ENCODE data around the gene FADS2. TPM values are rescaled to one million over a fixed set of nuclear protein-coding genes. Genes with fewer than 3 reads are reported as not detected.

Gene FADS2
- total and polyA plus RNA-seq, 9 of the 15 experiments (the other 6 are each of a cell fraction or from before 2014, with no cell fraction given): 2.9 to 42.8 (median 16.2) TPM

- TF ChIP-seq, protein P1, sequence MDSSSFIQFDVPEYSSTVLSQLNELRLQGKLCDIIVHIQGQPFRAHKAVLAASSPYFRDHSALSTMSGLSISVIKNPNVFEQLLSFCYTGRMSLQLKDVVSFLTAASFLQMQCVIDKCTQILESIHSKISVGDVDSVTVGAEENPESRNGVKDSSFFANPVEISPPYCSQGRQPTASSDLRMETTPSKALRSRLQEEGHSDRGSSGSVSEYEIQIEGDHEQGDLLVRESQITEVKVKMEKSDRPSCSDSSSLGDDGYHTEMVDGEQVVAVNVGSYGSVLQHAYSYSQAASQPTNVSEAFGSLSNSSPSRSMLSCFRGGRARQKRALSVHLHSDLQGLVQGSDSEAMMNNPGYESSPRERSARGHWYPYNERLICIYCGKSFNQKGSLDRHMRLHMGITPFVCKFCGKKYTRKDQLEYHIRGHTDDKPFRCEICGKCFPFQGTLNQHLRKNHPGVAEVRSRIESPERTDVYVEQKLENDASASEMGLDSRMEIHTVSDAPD (CRISPR knock-in tag; IDR thresholded peaks at IDR 0.05): 0 out of 2 replicates have a peak, but pooled peaks have one; percentile 48
- TF ChIP-seq FOXO4 (CRISPR knock-in tag; IDR thresholded peaks at IDR 0.05): no peak
- no peak for TF ChIP-seq ZEB2 (IDR thresholded peaks at IDR 0.05)
- TF ChIP-seq TCF7L2 (IDR thresholded peaks at IDR 0.05; ENCODE audit: low read depth, low read length): no peak
- no peak for TF ChIP-seq ZNF354B (CRISPR knock-in tag; IDR thresholded peaks at IDR 0.05)
- TF ChIP-seq TSC22D4 (tag; IDR thresholded peaks at IDR 0.05): no peak
- TF ChIP-seq HMG20A (CRISPR knock-in tag; conservative IDR thresholded peaks at IDR 0.05): no peak
- TF ChIP-seq E2F3 (CRISPR knock-in tag; IDR thresholded peaks at IDR 0.05): peak; percentile 84
- no peak for TF ChIP-seq SIX5 (IDR thresholded peaks at IDR 0.05; ENCODE audit: borderline replicate concordance in 1 of 2, insufficient read depth in 1 of 2, low read depth in 1 of 2, low read length in 2 of 2)
- peak; percentile 37 for TF ChIP-seq KAT2B (IDR thresholded peaks at IDR 0.05; ENCODE audit: low read depth, low read length)
- TF ChIP-seq NR1H2 (CRISPR knock-in tag; IDR thresholded peaks at IDR 0.05): no peak; the same call in 1 of the 2 replicates
- TF ChIP-seq E2F6 (IDR thresholded peaks at IDR 0.05; ENCODE audit: borderline replicate concordance in 1 of 2, extremely low read depth in 1 of 2, insufficient read depth in 1 of 2, insufficient read length in 1 of 2, low read depth in 1 of 2, low read length in 1 of 2, poor library complexity in 1 of 2, severe bottlenecking in 1 of 2): peak; percentile 90 to 91
- no peak for TF ChIP-seq ARNT (IDR thresholded peaks at IDR 0.05)
- TF ChIP-seq RCOR1 (IDR thresholded peaks at IDR 0.05; ENCODE audit: borderline replicate concordance in 1 of 2, low read depth in 2 of 2, low read length in 2 of 2): peak in 1 of 2 experiments; percentile 86; a peak in 2 of 4 replicates
- no peak for TF ChIP-seq ETS2 (tag; IDR thresholded peaks at IDR 0.05; ENCODE audit: borderline replicate concordance, poor library complexity, severe bottlenecking)
- TF ChIP-seq HLTF (IDR thresholded peaks at IDR 0.05): no peak
- TF ChIP-seq, protein P2, sequence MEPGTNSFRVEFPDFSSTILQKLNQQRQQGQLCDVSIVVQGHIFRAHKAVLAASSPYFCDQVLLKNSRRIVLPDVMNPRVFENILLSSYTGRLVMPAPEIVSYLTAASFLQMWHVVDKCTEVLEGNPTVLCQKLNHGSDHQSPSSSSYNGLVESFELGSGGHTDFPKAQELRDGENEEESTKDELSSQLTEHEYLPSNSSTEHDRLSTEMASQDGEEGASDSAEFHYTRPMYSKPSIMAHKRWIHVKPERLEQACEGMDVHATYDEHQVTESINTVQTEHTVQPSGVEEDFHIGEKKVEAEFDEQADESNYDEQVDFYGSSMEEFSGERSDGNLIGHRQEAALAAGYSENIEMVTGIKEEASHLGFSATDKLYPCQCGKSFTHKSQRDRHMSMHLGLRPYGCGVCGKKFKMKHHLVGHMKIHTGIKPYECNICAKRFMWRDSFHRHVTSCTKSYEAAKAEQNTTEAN (CRISPR knock-in tag; IDR thresholded peaks at IDR 0.05): 0 out of 2 replicates have a peak, but pooled peaks have one; percentile 22
- TF ChIP-seq ZNF717 (CRISPR knock-in tag; IDR thresholded peaks at IDR 0.05): no peak
- TF ChIP-seq ZNF165 (CRISPR knock-in tag; IDR thresholded peaks at IDR 0.05; ENCODE audit: borderline replicate concordance): 0 out of 2 replicates have a peak, but pooled peaks have one; percentile 54
- TF ChIP-seq, protein P3, sequence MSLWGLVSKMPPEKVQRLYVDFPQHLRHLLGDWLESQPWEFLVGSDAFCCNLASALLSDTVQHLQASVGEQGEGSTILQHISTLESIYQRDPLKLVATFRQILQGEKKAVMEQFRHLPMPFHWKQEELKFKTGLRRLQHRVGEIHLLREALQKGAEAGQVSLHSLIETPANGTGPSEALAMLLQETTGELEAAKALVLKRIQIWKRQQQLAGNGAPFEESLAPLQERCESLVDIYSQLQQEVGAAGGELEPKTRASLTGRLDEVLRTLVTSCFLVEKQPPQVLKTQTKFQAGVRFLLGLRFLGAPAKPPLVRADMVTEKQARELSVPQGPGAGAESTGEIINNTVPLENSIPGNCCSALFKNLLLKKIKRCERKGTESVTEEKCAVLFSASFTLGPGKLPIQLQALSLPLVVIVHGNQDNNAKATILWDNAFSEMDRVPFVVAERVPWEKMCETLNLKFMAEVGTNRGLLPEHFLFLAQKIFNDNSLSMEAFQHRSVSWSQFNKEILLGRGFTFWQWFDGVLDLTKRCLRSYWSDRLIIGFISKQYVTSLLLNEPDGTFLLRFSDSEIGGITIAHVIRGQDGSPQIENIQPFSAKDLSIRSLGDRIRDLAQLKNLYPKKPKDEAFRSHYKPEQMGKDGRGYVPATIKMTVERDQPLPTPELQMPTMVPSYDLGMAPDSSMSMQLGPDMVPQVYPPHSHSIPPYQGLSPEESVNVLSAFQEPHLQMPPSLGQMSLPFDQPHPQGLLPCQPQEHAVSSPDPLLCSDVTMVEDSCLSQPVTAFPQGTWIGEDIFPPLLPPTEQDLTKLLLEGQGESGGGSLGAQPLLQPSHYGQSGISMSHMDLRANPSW (CRISPR knock-in tag; IDR thresholded peaks at IDR 0.05): peak; percentile 90; the same call in 1 of the 2 replicates
Observed at GRCh38 chr11:61816736-61817455, 11.2 kb upstream of the FADS2 start, which contains the start of gene FADS1 (continued).
